Measurements from ENCODE around the gene OR2A5. TPM values are rescaled to one million over a fixed set of nuclear protein-coding genes. Genes with fewer than 3 reads are reported as not detected.
A peak's percentile ranks its signal among the peaks of the same experiment; 100 is the strongest.

Gene OR2A5
- total and polyA plus RNA-seq, 2 experiments from 2014 or later, result not detected

GRCh38 chr7:144027070-144027469, 21.7 kb upstream of the OR2A5 start:
- H3K4me3 ChIP-seq, result no peak overlapping the region
- TF ChIP-seq EZH2phosphoT487 (IDR thresholded peaks at IDR 0.05; ENCODE audit: insufficient read depth, low read depth) (no peak), EZH2 (IDR thresholded peaks at IDR 0.05; ENCODE audit: insufficient read depth, poor library complexity, severe bottlenecking) (no peak)
- no peaks in the 10 kb centered on the region for H3K9me2 ChIP-seq (ENCODE audit: insufficient read depth)
- no peaks in the 10 kb centered on the region for H3K27me3 ChIP-seq (replicated peaks; ENCODE audit: insufficient read depth)
- no peak overlapping the region for H3K4me2 ChIP-seq (ENCODE audit: unreplicated experiment)
- peak; percentile 61 for DNase-seq
- H3K9ac ChIP-seq, result no peak overlapping the region
- H4K20me1 ChIP-seq (ENCODE audit: insufficient read depth), result no peaks in the 10 kb centered on the region
- no peaks in the 10 kb centered on the region for H3K4me1 ChIP-seq (ENCODE audit: insufficient read depth)
- H3K9me3 ChIP-seq (ENCODE audit: low read depth), result no peaks in the 10 kb centered on the region
- H3K36me3 ChIP-seq (ENCODE audit: low read depth), result no peaks in the 10 kb centered on the region
- H2AFZ ChIP-seq, result no peak overlapping the region
- in situ Hi-C loops (cut with MboI), result no loop called here
- H3K79me2 ChIP-seq (ENCODE audit: insufficient read depth), result no peaks in the 10 kb centered on the region
- WGBS, 2 experiments (ENCODE audit: low coverage in 1 of 2, low lambda C conversion rate in 2 of 2, missing lambda C conversion rate in 2 of 2), result 0 to 2% methylated on average over 3 of the region's 3 CpGs
- H3K27ac ChIP-seq, result no peak overlapping the region
- no peaks in the 10 kb centered on the region for H3F3A ChIP-seq (ENCODE audit: insufficient read depth)

- H3K27ac ChIP-seq, result no peak overlapping the region
- peak; percentile 46 for DNase-seq
- 26 to 36% methylated on average over 1 of the region's 1 CpG for WGBS, 2 experiments (ENCODE audit: low coverage in 1 of 2, low lambda C conversion rate in 2 of 2, missing lambda C conversion rate in 2 of 2)
- H3K4me3 ChIP-seq, result no peak overlapping the region
- H4K20me1 ChIP-seq (ENCODE audit: insufficient read depth), result no peaks in the 10 kb centered on the region
- H3K79me2 ChIP-seq (ENCODE audit: insufficient read depth), result no peaks in the 10 kb centered on the region
- TF ChIP-seq EZH2phosphoT487 (IDR thresholded peaks at IDR 0.05; ENCODE audit: insufficient read depth, low read depth) (no peak), EZH2 (IDR thresholded peaks at IDR 0.05; ENCODE audit: insufficient read depth, poor library complexity, severe bottlenecking) (no peak)
- no peaks in the 10 kb centered on the region for H3K36me3 ChIP-seq (ENCODE audit: low read depth)
- no peak overlapping the region for H2AFZ ChIP-seq
- H3K4me1 ChIP-seq (ENCODE audit: insufficient read depth), result no peaks in the 10 kb centered on the region
- H3K9me3 ChIP-seq (ENCODE audit: low read depth), result no peaks in the 10 kb centered on the region
- in situ Hi-C loops (cut with MboI), result no loop called here
- H3K27me3 ChIP-seq (replicated peaks; ENCODE audit: insufficient read depth), result no peaks in the 10 kb centered on the region
- no peaks in the 10 kb centered on the region for H3K9me2 ChIP-seq (ENCODE audit: insufficient read depth)
- no peak overlapping the region for H3K4me2 ChIP-seq (ENCODE audit: unreplicated experiment)
- no peak overlapping the region for H3K9ac ChIP-seq
- H3F3A ChIP-seq (ENCODE audit: insufficient read depth), result no peaks in the 10 kb centered on the region
Measured at GRCh38 chr7:144027974-144028373, 20.8 kb upstream of the OR2A5 start.

- Histone ChIP-seq H3F3A (ENCODE audit: insufficient read depth) (no peaks in the 10 kb centered on the region), H3K9me2 (ENCODE audit: insufficient read depth) (no peaks in the 10 kb centered on the region), H3K27ac (no peak overlapping the region), H3K4me1 (ENCODE audit: insufficient read depth) (no peaks in the 10 kb centered on the region), H3K4me2 (ENCODE audit: unreplicated experiment) (no peak overlapping the region), H3K9ac (no peak overlapping the region), H3K36me3 (ENCODE audit: low read depth) (no peaks in the 10 kb centered on the region), H4K20me1 (ENCODE audit: insufficient read depth) (no peaks in the 10 kb centered on the region), H3K79me2 (ENCODE audit: insufficient read depth) (no peaks in the 10 kb centered on the region), H3K9me3 (ENCODE audit: low read depth) (no peaks in the 10 kb centered on the region), H2AFZ (no peak overlapping the region), H3K4me3 (no peak overlapping the region), H3K27me3 (replicated peaks; ENCODE audit: insufficient read depth) (no peaks in the 10 kb centered on the region)
- 81 to 92% methylated on average over 3 of the region's 3 CpGs for WGBS, 2 experiments (ENCODE audit: low coverage in 1 of 2, low lambda C conversion rate in 2 of 2, missing lambda C conversion rate in 2 of 2)
- in situ Hi-C loops (cut with MboI), result no loop called here
- TF ChIP-seq EZH2 (IDR thresholded peaks at IDR 0.05; ENCODE audit: insufficient read depth, poor library complexity, severe bottlenecking) (no peak), EZH2phosphoT487 (IDR thresholded peaks at IDR 0.05; ENCODE audit: insufficient read depth, low read depth) (no peak)
- no peak for DNase-seq
Measured at GRCh38 chr7:144028547-144028946, 20.2 kb upstream of the OR2A5 start.

GRCh38 chr7:144032516-144032915, 16.2 kb upstream of the OR2A5 start:
- H3F3A ChIP-seq (ENCODE audit: insufficient read depth), result no peaks in the 10 kb centered on the region

More at GRCh38 chr7:144032516-144032915, 16.2 kb upstream of the OR2A5 start:
- Histone ChIP-seq H4K20me1 (ENCODE audit: insufficient read depth) (no peaks in the 10 kb centered on the region), H3K36me3 (ENCODE audit: low read depth) (no peaks in the 10 kb centered on the region), H3K79me2 (ENCODE audit: insufficient read depth) (no peaks in the 10 kb centered on the region), H3K4me1 (ENCODE audit: insufficient read depth) (no peaks in the 10 kb centered on the region), H3K9me2 (ENCODE audit: insufficient read depth) (no peaks in the 10 kb centered on the region), H3K4me2 (ENCODE audit: unreplicated experiment) (no peak overlapping the region), H2AFZ (no peak overlapping the region), H3K4me3 (no peak overlapping the region), H3K27me3 (replicated peaks; ENCODE audit: insufficient read depth) (no peaks in the 10 kb centered on the region), H3K9ac (no peak overlapping the region), H3K9me3 (ENCODE audit: low read depth) (no peaks in the 10 kb centered on the region), H3K27ac (no peak overlapping the region)
- in situ Hi-C loops (cut with MboI), result no loop called here
- TF ChIP-seq EZH2phosphoT487 (IDR thresholded peaks at IDR 0.05; ENCODE audit: insufficient read depth, low read depth) (no peak), EZH2 (IDR thresholded peaks at IDR 0.05; ENCODE audit: insufficient read depth, poor library complexity, severe bottlenecking) (no peak)
- DNase-seq, result no peak
- WGBS, 2 experiments (ENCODE audit: low coverage in 1 of 2, low lambda C conversion rate in 2 of 2, missing lambda C conversion rate in 2 of 2), result 58% methylated on average over 5 of the region's 5 CpGs
